Measurements from ENCODE around the gene FAN1.
"Not testable (repeated sequence)": the region's sequence is repeated elsewhere in the genome, so short reads cannot be mapped to it uniquely, and the experiment has no call there.

FAN1 gene

DNA sequence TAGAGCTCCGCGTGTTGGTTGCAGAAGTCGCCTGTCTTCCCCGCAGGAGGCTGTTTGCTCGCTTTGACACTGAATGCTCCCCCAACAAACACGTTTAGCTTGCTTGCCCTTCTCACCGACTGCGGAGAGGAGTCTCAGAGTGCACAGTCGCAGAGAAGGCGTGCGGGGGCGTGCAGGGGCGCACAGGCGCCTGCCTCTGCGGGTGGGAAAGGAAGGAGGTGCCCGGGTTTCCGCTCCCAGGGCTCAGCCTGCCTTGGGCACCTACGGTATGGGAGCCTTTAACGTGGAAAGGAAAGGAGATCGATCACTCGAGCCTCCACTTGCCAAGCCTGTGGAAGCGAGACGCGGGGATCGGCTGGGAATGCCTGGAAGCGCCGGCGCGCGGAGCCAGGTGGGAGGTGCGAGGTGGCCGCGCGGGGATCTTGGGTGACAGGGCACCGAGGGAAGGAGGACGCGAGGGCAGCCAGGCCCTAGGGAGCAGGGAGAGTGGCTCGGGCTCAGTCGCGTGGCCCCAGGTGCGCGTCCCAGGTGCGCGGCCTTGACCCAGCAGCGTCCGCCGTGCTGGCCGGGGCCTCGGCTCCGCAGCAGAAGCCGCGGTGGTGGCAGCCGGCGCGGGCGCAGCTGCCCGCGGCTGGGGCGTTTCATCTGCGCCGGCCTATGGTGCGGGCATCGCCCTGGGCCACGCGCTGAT, at the start of gene FAN1:
FAN1 (plus strand) TSS at position 419 of the 691 bp plus-strand sequence. CDS start 749 bp downstream, outside the sequence.
- peak; percentile 75 for DNase-seq

DNA sequence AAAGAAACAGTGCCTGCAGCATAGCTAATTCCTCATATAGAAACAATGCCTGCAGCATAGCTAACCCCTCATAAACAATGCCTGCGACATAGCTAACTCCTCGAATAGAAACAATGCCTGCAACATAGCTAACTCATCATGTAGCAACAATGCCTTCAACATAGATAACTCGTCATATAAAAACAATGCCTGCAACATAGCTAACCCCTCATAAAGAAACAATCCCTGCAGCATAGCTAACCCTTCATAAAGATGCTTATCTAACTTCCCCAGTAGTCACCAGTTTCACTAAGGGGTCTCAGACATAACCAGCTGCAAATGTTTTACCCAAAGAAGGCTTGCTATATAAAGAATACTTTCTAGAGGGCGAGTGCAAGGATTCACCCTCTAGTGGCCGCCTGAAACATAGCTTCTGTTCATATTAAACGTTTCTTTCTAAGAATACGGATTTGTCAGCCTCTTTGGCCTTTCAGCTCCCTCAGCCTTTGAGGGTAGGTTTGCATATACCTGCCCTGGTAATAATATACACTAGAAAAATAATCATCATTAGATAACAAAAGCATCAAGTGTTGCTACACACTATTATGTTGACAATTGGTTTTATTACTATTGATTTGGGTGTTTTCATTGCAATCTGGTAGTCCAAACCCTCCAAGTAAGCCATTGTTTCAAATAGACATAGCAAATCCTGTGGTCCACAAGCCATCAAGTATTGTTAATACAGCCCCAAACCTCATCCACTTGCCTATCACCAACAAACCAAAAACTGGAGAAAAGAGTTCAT, 44.4 kb upstream of the FAN1 start:
- DNase-seq: no peak

DNA sequence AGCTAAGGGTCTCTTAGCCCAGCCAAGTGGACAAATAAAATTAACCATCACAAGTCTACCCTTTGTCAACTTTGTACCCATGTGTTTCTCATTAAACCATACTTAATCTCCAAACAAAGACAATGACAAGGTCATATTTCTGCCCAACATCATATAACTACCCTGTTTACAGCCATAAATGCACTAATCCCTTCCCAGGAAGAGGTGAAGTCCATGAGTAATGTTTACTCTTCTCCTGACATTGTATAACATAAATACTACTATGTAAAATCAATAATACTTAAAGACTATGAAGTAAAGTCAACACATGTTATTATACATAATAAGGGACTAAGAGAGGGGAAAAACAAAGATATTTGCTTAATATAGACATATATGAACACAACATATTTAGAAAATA, 38.5 kb upstream of the FAN1 start:
- no peak for DNase-seq

GRCh38 chr15:30870681-30871080, 33.0 kb upstream of the FAN1 start:
- no peak for DNase-seq

DNA sequence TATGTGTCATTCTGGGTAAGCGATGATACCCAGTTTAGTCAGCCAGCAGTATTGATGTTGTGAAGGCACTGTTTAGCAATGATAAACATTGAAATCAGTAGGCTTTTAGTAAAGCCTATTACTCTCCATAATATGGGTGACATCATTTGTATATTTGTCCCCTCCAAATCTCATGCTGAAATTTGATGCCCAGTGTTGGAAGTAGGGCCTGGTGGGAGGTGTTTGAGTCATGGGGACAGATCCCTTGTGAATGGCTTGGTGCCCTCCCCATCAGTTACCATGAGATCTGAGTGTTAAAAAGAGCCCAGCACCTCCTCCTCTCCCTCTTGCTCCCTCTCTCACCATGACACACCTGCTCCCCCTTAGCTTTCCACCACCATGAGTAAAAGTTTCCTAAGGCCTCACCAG, 31.4 kb upstream of the FAN1 start:
- DNase-seq: no peak

DNA sequence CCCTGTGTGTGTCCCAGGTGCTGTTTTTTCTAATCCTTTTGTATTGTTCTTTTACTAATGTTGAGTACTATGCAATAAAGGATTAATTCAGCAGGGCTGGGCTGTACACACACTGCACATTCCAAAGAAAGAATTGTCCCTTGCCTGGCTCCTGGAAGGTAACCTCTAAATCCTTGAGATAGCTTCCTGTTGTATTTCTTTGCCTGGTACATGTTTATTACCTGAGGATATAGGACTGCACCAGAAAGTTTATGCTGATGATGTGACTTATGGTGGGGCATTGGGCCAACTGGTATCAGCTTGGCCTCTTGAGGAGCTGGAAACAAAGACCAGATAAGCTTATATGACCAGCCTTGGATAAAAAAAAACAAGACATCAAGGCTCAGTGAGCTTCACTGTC, 26.6 kb upstream of the FAN1 start:
- no peak for DNase-seq

DNA sequence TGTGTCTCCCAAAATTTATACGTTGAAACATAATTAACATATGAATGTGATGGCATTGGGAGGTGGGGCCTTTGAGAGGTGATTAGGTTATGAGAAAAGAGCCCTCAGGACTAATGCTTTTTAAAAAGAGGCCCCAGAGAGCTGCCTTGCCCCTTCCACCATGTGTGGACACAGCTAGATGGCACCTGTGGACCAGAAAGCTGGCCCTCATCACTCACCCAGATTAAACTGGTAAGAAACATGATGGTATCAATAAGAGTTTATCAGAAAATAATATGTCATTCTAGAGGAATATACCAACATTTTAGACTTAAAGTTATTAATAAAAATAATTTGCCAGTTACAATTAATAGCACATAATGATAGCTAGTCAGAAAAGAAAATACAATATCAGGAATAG, 25.2 kb upstream of the FAN1 start:
- DNase-seq: no peak

- DNase-seq: no peak
Measured at GRCh38 chr15:30882849-30883433, 20.8 kb upstream of the FAN1 start.

- DNase-seq: not testable (repeated sequence)
Measured at GRCh38 chr15:30883666-30884065, 20.0 kb upstream of the FAN1 start.

DNA sequence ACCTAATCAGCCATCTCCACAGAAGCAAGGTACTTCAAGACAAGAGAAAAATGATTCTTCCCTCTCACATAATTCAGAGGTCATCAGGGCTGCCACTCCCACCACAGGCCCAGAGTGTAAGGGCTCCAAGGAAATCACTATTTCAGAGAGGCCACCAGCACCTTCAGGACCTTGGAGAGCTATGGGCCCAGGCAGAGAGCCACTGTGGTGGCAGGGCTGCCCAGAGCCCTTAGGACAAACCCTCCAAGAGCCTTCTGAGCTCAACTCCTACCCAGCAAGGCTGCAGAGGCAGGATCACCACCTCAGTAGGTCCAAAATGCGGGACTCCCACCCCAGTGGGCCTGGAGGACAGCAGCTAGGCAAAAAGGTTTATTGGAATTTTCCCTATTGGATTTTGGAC, 17.9 kb upstream of the FAN1 start:
- no peak for DNase-seq

- DNase-seq: no peak
Measured at GRCh38 chr15:30889196-30889595, 14.5 kb upstream of the FAN1 start.

DNA sequence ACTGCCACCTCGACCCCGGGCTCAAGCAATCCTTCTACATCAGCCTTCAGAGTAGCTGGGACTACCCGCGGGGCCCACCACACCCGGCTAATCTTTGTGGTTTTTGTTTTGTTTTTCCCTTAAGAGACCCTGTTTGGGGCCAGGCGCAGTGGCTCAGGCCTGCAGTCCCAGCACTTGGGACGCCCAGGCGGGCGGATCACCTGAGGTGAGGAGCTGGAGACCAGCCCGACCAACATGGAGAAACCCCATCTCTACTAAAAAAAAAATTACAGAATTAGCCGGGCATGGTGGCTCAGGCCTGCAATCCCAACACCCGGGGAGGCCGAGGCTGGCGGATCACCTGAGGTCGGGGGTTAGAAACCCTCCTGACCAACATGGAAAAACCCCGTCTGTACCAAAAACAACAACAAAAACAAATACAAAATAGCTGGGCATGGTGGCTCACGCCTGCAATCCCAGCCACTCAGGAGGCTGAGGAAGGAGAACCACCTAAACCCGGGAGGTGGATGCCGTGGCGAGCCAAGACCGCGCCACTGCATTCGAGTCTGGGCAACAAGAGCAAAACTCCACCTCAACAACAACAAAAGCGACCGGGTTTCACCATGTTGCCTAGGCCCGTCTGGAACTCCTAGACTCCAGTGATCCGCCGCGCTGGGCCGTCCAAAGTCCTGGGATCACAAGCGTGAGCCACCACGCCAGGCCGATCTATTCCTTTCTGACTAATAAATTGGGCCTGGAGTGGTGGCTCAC, 8.1 kb upstream of the FAN1 start:
- no peak for DNase-seq

GRCh38 chr15:30896211-30896606, 7.5 kb upstream of the FAN1 start:
- DNase-seq: no peak

DNA sequence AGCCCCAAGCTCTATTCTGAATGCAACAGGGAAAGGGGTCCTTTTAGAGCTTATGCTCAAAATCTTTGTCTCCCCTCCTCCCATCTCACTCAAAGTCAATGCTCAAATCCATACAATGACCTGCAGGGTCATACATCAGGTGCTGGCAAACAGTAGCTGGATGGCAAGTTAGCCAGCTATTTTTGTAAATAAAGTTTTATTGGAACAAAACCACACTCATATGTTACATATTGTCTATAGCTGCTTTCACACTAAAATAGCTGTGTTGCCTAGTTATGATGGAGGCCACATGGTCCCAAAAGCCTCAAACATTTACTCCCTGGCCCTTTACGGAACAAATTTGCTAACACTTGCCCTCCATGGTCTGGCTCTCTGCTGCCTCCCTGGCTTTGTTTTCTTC, 1.8 kb upstream of the FAN1 start:
- no peak for DNase-seq

- DNase-seq: no peak
Measured at GRCh38 chr15:30904812-30905211, 1.1 kb downstream of the FAN1 start.

DNA sequence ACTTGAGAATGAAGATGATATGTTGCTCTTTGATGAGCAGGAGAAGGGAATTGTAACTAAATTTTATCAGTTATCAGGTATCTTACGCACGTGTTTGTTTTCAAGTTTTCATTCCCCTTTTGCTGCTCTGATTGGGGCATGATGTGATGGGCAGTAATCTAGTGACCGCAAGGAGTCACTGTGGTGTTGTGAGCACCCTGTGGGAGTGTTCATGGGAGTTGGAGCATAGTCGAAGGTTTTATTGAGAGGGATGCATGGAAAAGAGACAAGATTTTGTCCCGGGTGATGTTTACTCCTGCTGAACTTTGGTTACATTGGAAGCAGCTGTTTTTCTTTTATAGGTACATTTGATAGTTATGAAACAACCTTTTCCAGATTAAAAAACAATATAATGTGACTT, 2.1 kb downstream of the FAN1 start:
- no peak for DNase-seq

- DNase-seq: no peak
Measured at GRCh38 chr15:30906366-30906765, 2.7 kb downstream of the FAN1 start.

DNA sequence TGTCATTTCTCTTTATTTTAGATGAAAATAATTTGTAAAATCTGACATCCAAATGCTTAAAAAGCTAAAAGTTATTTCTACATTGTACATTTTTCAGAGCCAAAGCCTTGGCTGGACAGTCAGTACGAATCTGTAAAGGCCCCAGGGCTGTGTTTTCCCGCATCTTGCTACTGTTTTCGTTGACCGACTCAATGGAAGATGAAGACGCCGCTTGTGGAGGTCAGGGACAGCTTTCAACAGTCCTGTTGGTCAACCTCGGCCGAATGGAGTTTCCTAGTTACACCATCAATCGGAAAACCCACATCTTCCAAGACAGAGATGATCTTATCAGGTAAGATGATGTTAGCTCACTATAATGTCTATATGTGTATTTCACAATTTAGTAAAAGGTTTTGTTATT, 10.0 kb downstream of the FAN1 start:
- DNase-seq: no peak

- no peak for DNase-seq
Measured at GRCh38 chr15:30917013-30917412, 13.3 kb downstream of the FAN1 start.

DNA sequence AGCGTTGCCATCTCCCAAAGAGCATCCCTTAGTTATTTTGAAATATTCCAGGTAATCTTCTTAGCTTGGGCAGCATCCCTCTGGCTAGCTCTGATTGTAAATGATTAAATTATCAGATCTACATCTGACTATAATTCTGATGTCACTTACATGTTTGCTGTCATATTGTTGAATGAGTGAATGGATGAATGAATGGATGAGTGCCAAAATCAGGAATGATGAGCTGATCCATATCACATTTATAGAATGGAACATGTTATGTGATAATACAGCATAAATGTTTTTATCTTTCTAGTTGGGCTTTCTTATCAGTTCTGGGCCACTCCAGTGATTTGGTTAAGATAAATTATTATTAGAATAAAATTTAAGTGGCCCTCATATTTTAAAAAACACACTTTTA, 14.0 kb downstream of the FAN1 start:
- DNase-seq: no peak

DNA sequence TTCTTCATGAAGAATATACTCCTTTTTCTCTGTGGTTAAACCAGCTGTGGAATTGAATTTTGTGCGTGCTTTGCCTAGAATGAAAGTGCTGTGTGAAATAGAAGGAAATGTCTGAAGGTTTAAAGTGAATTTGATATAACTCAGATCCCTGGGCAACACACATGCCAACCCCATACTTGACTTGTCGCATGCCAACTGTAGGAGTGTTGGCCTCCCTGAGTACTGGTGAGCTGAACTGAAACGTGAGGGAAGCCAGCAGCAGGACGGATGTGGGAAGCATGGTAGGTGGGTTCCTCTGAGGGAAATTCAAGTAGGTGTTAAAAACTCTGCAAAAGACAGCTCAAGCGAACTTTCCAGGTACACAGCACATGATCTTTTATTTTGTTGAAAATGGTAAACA, 14.7 kb downstream of the FAN1 start:
- DNase-seq: no peak

DNA sequence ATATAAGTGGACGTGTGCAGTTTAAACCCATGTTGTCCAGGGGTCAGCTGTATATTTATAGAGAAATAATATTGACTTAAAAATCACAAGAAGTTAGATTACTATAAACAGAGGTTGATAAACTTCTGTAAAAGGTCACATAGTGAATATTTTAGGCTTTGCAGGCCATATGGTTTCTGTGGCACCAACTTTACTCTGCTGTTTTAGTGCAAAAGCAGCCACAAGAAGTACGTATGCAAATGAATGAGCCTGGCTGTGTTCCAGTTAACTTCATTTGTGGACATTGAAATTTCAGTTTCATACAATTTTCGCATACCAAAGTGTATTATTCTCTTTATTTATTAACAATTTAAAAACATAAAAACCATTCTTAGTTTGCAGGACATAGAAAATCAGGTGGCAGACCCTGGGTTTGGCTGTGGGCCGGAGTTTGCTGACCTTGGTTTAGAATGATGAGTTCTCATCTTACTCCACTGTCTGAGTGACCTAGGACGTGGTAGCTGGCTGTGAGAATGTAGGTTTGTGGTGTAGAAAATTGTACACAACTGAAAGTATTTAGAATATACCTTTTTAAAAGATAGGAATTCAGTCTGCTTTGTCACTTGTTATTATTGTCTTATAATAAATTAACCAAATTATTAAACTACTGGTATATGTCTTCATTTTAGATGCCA, 16.3 kb downstream of the FAN1 start:
- DNase-seq: no peak

DNA sequence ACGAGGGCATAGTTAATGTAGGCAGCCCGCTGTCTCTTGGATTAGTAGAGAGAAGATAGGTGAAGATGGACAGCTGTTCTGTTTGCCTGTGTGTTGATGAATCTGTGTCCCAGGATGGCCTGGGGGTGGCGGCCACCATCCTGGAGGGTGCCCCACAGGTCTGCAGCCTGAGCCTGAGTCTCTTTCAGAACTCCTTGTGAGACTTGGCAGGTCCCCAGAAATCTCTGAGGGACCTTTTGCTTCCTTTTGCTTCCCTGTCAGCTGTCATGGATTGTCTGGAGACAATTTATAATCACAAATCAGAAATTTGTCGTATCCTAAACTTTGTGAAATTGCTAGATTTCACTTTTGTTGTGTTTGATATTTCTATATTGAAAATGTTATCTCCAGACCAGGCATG, 17.4 kb downstream of the FAN1 start:
- no peak for DNase-seq

Data from NCI-H1105 (cell line).